Endodermal cell (in vitro differentiated cells): ENCODE data around the gene LDHB. TPM values are rescaled to one million over a fixed set of nuclear protein-coding genes. Genes with fewer than 3 reads are reported as not detected.

Experiments used
- DNase-seq: peaks from one replicate; pipeline ENCODE4 v3.0.0-alpha.2; 2017
- H3K27ac ChIP-seq: 2 replicates; pipeline ENCODE4 v1.5.1; 2013; ENCODE audit warnings: mild to moderate bottlenecking, low read depth, low read length, moderate library complexity
- H3K27me3 ChIP-seq: 2 replicates; pipeline ENCODE4 v1.6.1; 2013; ENCODE audit warnings: mild to moderate bottlenecking, low read length, moderate library complexity; ENCODE audit not compliant: insufficient read depth, control insufficient read depth, poor library complexity, severe bottlenecking
- H3K36me3 ChIP-seq: 2 replicates; pipeline ENCODE4 v1.7.0; 2013; ENCODE audit warnings: mild to moderate bottlenecking, low read length, moderate library complexity; ENCODE audit not compliant: control insufficient read depth, insufficient read depth
- H3K4me1 ChIP-seq: one replicate; pipeline ENCODE4 v1.7.0; 2013; ENCODE audit warnings: low read length; ENCODE audit not compliant: control insufficient read depth, insufficient read depth
- H3K4me3 ChIP-seq: 2 replicates; pipeline ENCODE4 v1.5.1; 2013; ENCODE audit warnings: mild to moderate bottlenecking, low read length, moderate library complexity
- H3K9ac ChIP-seq: 2 replicates; pipeline ENCODE4 v1.6.1; 2013; ENCODE audit warnings: mild to moderate bottlenecking, low read length, moderate library complexity; ENCODE audit not compliant: poor library complexity, severe bottlenecking; ENCODE audit errors: extremely low read depth
- H3K9me3 ChIP-seq: 2 replicates; pipeline ENCODE4 v1.6.1; 2013; ENCODE audit warnings: mild to moderate bottlenecking, low read length, moderate library complexity; ENCODE audit not compliant: control insufficient read depth
- H3K27ac Mint-ChIP-seq: 2 replicates; pipeline ENCODE4 v1.8.0; 2020; ENCODE audit warnings: mixed read lengths
- H3K27me3 Mint-ChIP-seq: 2 replicates; pipeline ENCODE4 v1.8.0; 2021; ENCODE audit warnings: mild to moderate bottlenecking, mixed read lengths; ENCODE audit not compliant: insufficient read depth
- H3K36me3 Mint-ChIP-seq: 2 replicates; pipeline ENCODE4 v1.8.0; 2020; ENCODE audit warnings: low read depth, mixed read lengths
- H3K4me1 Mint-ChIP-seq: 2 replicates; pipeline ENCODE4 v1.8.0; 2020; ENCODE audit warnings: mixed read lengths
- H3K4me3 Mint-ChIP-seq: 2 replicates; pipeline ENCODE4 v1.8.0; 2020; ENCODE audit warnings: mild to moderate bottlenecking, moderate library complexity, mixed read lengths
- H3K9me3 Mint-ChIP-seq: 2 replicates; pipeline ENCODE4 v1.8.0; 2020; ENCODE audit warnings: mild to moderate bottlenecking, mixed read lengths
- WGBS, 2 experiments: methylation state at CpG; one replicate each; pipeline versions ENCODE4 v1.1.5 to v1.1.7; 2013; ENCODE audit warnings: missing lambda C conversion rate in 2 of 2, mixed read lengths in 1 of 2; ENCODE audit not compliant: insufficient coverage in 1 of 2, insufficient read length in 1 of 2; 5-methylcytosine and 5-hydroxymethylcytosine counted together
- total RNA-seq, 2 donors: library from RNA; stranded (reverse); fragmentation: NEBNext Ultra II Directional in 1 of 2; extraction: Animal tissue kit (Norgen Biotek cat#: 25700) in 1 of 2; gene quantifications; 2 replicates in 1 of 2; 3 replicates in 1 of 2; pipeline ENCODE4 v1.2.1, GENCODE V29; 2021
- TF ChIP-seq, protein P1 (sequence below): fragments of 200-600 bp; sonication (generic); conservative IDR thresholded peaks from 2 replicates; pipeline ENCODE4 v1.5.0; 2021; ENCODE audit warnings: antibody characterized with exemption, mild to moderate bottlenecking

The LDHB gene
- total RNA-seq, 2 donors from 2014 or later = 917 to 1,694 TPM

DNA sequence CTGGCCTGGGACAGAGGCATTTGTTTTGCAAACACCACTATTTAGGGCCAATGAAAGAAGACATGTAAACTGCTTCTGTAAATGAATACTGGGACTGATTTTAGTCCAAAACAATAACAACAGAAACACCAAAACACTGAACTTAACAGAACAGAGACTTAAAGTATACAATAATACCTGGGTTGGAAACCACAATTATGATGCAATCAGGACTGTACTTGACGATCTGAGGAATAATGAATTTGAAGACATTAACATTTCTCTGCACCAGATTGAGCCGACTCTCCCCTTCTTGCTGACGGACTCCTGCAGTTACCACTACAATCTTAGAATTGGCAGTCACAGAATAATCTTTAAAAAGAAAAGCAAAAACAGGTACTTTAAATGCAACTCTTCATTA lies 13.9 kb downstream of the LDHB start:
- H3K27ac Mint-ChIP-seq = peak overlapping the region; percentile 5
- Histone ChIP-seq H3K36me3 (peaks cover 87% of the 10 kb centered on the region), H3K4me1 (peaks cover 13% of the 10 kb centered on the region), H3K9ac (no peak overlapping the region), H3K27ac (no peak overlapping the region), H3K27me3 (no peaks in the 10 kb centered on the region), H3K4me3 (no peak overlapping the region), H3K9me3 (peaks cover 4% of the 10 kb centered on the region)
- no peak overlapping the region for H3K4me3 Mint-ChIP-seq
- DNase-seq = no peak
- H3K4me1 Mint-ChIP-seq = peaks cover 63% of the 10 kb centered on the region
- 93 to 95% methylated on average over 3 of the region's 3 CpGs for WGBS, 2 experiments
- no peaks in the 10 kb centered on the region for H3K27me3 Mint-ChIP-seq
- H3K9me3 Mint-ChIP-seq = peaks cover 6% of the 10 kb centered on the region
- TF ChIP-seq, protein P1, sequence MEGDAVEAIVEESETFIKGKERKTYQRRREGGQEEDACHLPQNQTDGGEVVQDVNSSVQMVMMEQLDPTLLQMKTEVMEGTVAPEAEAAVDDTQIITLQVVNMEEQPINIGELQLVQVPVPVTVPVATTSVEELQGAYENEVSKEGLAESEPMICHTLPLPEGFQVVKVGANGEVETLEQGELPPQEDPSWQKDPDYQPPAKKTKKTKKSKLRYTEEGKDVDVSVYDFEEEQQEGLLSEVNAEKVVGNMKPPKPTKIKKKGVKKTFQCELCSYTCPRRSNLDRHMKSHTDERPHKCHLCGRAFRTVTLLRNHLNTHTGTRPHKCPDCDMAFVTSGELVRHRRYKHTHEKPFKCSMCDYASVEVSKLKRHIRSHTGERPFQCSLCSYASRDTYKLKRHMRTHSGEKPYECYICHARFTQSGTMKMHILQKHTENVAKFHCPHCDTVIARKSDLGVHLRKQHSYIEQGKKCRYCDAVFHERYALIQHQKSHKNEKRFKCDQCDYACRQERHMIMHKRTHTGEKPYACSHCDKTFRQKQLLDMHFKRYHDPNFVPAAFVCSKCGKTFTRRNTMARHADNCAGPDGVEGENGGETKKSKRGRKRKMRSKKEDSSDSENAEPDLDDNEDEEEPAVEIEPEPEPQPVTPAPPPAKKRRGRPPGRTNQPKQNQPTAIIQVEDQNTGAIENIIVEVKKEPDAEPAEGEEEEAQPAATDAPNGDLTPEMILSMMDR = no peak
- H3K36me3 Mint-ChIP-seq = peaks cover 92% of the 10 kb centered on the region

DNA sequence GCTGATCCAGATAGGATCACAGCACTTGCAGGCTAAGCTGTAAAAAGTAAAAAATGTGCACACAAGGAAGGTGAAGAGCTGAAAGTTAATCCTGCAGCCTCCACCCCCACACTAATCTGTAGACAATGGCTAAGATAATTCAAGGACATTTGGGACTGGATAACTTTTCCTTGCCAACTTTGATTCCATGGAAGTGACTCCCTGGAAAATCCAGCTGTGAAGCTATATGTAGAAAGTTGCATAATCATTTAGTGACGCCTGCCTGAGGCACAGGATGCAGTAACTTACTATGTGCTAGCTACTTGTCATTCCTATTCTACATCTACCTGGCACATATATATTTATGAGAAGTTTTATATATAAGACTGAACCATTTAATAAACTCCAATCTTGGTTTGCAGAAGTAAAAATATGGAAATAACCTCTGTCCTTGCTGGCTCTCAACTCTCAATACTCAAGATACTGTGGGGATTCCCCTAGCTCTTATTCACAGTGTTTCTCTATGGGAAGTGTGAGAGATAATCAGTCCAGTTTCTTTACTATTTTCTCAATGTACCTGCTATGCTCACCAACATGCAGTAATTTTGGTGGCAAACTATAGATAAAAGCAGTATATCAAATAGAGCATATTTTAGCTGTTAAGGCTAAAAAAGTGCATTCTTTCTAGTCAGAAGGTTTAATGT lies 14.8 kb downstream of the LDHB start:
- Mint-ChIP-seq H3K9me3 (peaks cover 6% of the 10 kb centered on the region), H3K4me3 (no peak overlapping the region), H3K36me3 (peaks cover 89% of the 10 kb centered on the region), H3K4me1 (peaks cover 63% of the 10 kb centered on the region), H3K27ac (peak overlapping the region; percentile 4), H3K27me3 (no peaks in the 10 kb centered on the region)
- peaks cover 4% of the 10 kb centered on the region for H3K9me3 ChIP-seq
- peak overlapping the region; percentile 9 for H3K4me3 ChIP-seq
- H3K27me3 ChIP-seq = no peaks in the 10 kb centered on the region
- no peak for DNase-seq
- H3K36me3 ChIP-seq = peaks cover 85% of the 10 kb centered on the region
- H3K27ac ChIP-seq = no peak overlapping the region
- WGBS, 2 experiments = 80 to 83% methylated on average over 1 of the region's 1 CpG
- peaks cover 13% of the 10 kb centered on the region for H3K4me1 ChIP-seq
- TF ChIP-seq, protein P1 = no peak
- no peak overlapping the region for H3K9ac ChIP-seq

GRCh38 chr12:21638054-21638891 lies 19.4 kb downstream of the LDHB start:
- Histone ChIP-seq H3K27me3 (no peaks in the 10 kb centered on the region), H3K4me1 (peaks cover 4% of the 10 kb centered on the region), H3K4me3 (no peak overlapping the region), H3K9me3 (peaks cover 4% of the 10 kb centered on the region), H3K27ac (no peak overlapping the region), H3K36me3 (peaks cover 86% of the 10 kb centered on the region), H3K9ac (no peak overlapping the region)
- peaks cover 6% of the 10 kb centered on the region for H3K9me3 Mint-ChIP-seq
- peaks cover 82% of the 10 kb centered on the region for H3K36me3 Mint-ChIP-seq
- peaks cover 33% of the 10 kb centered on the region for H3K4me1 Mint-ChIP-seq
- 76% methylated on average over 1 of the region's 1 CpG; no CpG with 5 or more reads in 1 of the 2 experiments for WGBS, 2 experiments
- peak overlapping the region; percentile 69 for H3K27ac Mint-ChIP-seq
- DNase-seq = no peak
- peak overlapping the region; percentile 27 for H3K4me3 Mint-ChIP-seq
- TF ChIP-seq, protein P1 = no peak
- no peaks in the 10 kb centered on the region for H3K27me3 Mint-ChIP-seq
